Right kidney (tissue), 1 donor: Measurements from ENCODE around the gene LILRA6.
"Not testable (repeated sequence)": the region's sequence is repeated elsewhere in the genome, so short reads cannot be mapped to it uniquely, and the experiment has no call there.

Experiments used
- DNase-seq: peaks from one replicate; pipeline ENCODE4 v3.0.0-alpha.2; 2016

LILRA6 gene

DNA sequence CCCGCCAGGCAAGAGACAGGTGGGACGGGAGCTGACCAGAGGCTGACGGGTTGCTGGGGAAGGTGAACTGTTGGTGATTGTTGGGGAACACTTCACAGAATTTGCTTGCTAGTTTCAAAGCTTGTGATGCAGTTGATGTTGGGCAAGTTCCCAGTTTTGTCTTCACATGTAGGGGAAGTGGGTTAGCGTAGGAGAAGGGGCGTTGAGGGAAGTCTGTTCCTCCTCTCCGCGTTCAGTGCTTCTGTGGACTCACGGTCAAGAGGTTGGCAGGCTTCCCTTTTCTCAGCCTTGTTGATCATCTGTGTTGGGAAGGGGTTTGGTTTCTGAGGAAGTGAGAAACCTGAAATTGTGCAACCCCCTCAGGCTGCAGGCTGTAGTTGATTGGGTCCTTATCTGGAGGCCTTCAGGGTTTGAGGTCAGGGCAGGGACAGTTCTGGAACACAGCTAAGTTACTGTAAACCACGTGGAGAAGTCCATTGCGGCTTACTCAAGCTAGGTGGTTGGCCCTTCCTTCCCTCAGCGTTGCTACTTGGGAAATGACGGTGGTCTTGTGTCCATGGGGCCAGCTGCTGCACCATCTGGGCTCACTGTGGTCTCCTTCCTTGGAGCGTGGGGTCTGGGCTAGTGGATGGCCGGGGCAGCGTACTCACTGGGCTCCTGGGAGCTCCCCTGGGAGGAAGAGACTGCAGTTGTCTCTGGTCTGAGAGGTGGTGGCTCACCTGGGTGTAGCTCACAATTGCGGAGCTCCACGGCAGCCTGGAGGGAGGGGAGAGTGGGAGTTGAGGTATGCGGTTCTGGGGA, 34.4 kb downstream of the LILRA6 start:
- no peak for DNase-seq

DNA sequence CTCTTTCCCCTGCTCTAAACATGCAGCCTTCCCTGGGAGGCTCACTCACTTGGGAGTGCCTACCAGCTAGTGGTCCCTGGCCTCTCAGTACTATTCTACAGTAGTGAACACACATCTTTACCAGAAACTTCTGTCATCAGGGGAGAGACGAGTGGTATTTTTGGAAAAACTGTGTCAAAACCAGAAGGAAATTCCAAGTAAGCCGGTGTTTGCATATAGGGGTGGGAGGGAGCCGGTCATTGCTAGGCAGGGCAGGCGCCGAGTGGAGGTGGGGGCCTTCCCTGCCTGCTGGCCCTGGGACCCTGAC, 35.0 kb downstream of the LILRA6 start:
- no peak for DNase-seq

DNA sequence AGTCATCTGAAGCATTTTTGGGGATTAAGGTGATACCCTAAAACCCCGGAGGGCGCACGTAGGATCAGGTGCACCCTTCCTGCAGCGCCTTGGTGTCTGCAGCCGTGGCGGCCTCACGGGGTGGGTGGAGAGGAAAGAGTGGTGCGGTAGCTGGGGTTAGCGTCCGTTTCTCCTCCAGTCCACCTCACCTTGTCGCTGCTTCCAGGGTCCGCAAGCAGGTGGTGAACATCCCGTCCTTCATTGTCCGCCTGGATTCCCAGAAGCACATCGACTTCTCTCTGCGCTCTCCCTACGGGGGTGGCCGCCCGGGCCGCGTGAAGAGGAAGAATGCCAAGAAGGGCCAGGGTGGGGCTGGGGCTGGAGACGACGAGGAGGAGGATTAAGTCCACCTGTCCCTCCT, 35.4 kb downstream of the LILRA6 start:
- not testable (repeated sequence) for DNase-seq

DNA sequence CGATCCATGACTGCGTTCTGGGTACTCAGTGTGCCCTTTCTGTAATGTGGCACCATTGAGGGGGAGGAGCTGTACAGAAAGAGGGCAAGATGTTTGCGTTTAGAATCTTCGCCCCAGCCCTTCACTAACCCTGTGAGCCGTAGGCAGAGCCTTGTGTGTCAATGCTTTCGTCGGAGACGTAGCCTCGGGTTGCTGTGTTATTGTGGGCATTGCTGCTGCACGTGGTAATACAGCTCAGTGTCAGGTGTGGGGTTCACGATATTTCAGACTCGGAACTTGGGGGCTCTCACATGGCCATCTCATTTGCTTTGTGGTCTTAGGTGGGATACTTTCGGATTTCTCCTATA, 35.8 kb downstream of the LILRA6 start:
- no peak for DNase-seq

DNA sequence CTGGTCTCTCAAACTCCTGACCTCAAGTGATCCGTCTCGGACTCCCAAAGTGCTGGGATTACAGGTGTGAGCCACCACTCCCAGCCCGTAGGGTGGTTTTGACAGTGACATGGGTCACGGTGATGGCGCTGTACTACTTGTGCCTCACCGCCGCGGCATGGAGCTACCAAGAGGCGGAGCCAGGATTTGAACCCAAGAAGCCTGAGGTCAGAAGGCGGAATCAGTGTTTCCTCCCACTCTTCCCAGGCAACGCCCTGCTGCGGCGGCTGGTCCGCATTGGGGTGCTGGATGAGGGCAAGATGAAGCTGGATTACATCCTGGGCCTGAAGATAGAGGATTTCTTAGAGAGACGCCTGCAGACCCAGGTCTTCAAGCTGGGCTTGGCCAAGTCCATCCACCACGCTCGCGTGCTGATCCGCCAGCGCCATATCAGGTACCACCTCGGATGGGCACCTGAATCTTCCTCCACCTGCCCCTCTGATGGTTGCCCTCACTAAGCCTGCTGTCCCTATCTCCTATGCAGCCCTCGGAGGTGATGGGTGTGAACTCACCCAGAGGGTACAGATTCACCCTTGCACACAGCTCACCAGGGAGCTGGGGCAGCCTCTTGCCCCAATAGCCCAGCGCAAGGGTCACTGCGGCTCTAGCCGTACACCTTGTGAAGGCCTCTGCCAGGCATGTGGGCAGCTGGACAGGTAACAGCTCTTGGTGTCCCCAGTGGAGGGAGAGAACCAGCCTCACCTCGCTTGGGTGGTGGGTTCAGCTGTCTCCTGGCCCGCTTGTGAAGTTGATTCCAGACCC, 36.4 kb downstream of the LILRA6 start:
- DNase-seq: no peak

DNA sequence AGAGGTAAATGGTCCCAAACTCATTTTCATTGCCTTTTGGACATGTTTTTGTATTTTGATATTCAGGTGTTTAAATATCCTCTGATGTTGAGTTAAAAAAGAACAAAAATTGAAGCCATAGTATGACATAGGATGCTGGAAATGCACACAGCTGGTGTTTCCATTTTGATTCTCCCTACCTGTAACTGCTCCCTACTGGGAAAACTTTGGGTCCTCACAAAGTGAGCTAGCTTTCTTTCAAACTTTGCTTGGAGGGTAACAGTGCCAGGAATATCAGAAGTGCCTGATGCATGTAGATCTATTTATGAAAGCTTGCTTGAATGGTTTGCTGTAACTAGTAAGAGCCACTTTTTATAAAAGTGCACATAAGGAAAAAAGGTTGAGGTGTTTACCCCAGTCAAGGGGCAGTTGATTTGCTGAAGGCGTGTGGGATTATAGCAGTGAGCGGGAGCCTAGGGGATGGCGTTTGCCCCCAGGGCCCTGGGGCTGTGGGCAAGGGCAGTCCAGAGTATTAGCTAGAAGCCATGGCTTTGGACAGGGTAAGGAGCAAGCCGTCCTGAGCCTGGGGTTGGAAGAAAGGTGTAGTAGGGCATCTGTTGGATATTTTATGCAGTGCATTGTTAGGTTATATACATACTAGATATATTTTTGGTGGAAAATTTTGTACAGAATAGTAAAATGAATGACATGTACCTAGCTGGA, 37.7 kb downstream of the LILRA6 start:
- DNase-seq: no peak

DNA sequence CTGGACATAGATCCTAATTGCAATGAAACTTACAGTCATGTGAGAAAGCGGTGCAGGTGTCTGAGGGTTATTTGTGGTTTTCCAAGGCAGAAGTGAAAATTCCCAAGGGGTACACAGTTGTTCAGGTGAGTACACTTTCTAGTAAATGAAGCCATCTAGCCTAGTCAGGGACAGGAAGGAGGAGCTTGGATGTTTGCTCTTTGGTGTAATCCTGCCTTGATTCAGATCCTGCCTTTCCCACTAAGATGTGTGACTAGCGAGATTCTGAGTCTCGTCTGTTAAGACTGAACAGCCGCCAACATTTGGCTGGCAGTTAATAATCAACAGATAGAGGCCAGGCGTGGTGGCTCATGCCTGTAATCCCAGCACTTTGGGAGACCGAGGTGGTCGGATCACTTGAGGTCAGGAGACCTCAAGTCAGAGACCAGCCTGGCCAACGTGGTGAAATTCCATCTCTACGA, 39.4 kb downstream of the LILRA6 start:
- DNase-seq: no peak

DNA sequence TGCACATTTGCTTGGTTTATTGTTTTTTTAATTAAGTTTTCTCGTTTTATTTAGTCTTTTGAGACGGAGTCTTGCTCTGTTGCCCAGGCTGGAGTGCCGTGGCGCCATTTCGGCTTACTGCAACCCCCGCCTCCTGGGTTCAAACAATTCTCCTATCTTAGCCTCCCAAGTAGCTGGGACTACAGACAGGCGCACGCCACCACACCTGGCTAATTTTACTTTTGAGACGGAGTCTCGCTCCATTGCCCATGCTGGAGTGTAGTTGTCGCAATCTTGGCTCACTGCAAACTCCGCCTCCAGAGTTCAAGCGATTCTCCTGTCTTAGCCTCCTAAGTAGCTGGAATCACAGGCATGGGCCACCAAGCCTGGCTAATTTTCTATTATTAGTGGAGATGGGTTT, 40.6 kb downstream of the LILRA6 start:
- no peak for DNase-seq

DNA sequence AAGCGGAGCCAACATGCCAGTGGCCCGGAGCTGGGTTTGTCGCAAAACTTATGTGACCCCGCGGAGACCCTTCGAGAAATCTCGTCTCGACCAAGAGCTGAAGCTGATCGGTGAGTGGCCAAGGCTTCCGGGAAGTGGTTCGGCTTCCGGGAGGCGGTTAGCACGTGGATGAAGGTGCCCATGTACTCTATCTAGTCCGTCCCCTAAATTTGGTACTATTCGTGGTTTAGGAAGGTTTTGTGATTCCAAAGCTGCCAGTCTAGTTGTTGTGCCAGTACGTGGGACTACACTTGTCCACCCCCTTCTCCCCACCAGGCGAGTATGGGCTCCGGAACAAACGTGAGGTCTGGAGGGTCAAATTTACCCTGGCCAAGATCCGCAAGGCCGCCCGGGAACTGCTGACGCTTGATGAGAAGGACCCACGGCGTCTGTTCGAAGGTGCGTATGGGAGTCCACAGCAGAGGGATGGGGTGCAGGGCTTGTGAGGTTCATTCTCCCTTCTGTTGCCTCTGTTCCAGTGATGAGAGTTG, 41.4 kb downstream of the LILRA6 start:
- DNase-seq: no peak

DNA sequence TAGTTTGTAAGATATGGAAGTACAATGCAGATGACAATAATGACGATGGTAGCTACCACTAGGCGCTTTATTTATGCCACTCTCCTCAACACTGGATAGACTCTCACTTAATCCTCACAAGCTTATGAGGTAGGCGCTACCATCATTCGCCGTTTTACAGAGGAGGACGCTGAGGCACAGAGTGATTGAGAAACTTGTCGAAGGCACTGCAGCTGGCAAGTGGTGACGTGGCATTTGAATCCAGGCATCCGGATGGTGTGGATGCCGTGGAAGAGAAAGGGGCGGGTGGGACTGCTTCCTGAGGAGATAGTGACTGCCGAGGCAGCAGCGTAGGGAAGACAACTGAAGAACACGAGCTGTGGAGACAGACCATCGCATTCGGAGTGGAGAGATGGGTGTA, 43.2 kb downstream of the LILRA6 start:
- no peak for DNase-seq

DNA sequence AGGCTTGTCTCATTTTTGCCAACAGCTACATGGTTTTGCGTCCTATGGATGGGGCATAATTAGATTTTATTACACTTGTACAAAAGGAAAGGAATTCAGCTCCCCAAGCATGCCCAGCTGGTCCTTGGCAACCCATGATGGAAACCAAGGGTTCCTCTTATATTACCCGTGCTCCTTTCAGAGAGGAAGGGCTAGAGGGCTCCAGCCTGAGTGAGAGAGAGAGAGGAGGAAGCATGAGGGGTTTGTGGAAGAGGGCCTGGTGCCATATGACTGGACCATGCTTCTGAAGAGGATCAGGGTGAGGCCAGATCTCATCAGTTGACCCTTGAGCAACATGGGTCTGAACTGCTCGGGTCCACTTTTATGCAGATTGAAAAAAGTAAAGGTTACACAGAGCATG, 45.5 kb downstream of the LILRA6 start:
- no peak for DNase-seq

DNA sequence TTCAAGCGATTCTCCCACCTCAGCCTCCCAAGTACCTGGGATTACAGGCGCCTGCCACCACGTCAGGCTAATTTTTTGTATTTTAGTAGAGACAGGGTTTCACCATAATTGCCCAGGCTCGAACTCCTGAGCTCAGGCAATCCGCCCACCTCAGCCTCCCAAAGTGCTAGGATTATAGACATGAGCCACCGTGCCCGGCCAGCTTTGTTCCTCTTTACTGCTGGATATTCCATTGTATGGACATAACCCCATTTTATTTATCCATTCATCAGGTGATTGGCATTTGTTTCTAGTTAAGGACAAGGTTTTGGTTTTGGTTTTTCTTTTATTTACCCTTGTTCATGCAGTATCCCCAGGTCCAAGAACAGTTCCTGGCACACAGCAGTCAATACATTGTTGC, 46.1 kb downstream of the LILRA6 start:
- DNase-seq: no peak

DNA sequence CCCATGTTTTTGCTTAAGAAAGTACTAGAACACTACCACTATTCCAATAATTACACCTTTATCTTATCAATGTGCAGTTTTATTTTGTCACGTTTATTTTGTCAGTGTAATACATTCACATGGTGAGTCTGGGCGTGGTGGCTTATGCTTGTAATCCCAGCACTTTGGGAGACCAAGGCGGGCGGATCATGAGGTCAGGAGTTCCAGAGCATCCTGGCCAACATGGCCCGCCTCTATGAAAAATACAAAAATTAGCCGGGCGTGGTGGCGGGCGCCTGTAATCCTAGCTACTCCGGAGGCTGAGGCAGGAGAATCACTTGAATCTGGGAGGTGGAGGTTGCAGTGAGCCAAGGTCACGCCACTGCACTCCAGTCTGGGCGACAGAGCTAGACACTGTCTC, 48.1 kb downstream of the LILRA6 start:
- not testable (repeated sequence) for DNase-seq

DNA sequence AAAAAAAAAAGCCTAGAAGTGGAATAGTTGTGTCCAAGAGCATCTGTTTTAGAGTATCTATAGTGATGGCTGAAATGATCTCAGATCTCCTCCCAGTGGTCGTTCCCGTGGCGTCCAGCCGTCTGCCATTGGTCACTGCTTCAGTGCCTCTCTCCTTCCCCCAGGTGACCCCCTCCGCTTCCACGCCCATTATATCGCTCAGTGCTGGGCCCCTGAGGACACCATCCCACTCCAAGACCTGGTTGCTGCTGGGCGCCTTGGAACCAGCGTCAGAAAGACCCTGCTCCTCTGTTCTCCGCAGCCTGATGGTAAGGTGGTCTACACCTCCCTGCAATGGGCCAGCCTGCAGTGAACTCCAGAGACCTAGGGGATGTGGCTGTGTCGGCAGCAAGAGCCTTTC, 49.6 kb downstream of the LILRA6 start:
- no peak for DNase-seq

DNA sequence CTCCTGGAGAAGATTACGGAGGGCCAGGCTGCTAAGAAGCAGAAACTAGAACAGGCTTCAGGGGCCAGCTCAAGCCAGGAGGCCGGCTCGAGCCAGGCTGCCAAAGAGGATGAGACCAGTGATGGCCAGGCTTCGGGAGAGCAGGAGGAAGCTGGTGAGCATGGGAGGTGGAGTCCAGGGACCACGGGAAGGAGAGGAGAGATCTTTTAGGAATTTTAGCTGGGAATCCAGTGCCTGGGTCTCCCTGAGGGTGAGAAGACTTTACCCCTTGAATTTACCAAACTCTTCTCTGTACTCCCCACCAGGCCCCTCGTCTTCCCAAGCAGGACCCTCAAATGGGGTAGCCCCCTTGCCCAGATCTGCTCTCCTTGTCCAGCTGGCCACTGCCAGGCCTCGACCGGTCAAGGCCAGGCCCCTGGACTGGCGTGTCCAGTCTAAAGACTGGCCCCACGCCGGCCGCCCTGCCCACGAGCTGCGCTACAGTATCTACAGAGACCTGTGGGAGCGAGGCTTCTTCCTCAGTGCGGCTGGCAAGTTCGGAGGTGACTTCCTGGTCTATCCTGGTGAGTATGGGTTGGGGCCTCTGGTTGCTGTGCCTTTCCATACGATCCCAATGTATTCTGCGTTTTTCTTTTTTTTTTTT, 50.7 kb downstream of the LILRA6 start:
- DNase-seq: no peak

DNA sequence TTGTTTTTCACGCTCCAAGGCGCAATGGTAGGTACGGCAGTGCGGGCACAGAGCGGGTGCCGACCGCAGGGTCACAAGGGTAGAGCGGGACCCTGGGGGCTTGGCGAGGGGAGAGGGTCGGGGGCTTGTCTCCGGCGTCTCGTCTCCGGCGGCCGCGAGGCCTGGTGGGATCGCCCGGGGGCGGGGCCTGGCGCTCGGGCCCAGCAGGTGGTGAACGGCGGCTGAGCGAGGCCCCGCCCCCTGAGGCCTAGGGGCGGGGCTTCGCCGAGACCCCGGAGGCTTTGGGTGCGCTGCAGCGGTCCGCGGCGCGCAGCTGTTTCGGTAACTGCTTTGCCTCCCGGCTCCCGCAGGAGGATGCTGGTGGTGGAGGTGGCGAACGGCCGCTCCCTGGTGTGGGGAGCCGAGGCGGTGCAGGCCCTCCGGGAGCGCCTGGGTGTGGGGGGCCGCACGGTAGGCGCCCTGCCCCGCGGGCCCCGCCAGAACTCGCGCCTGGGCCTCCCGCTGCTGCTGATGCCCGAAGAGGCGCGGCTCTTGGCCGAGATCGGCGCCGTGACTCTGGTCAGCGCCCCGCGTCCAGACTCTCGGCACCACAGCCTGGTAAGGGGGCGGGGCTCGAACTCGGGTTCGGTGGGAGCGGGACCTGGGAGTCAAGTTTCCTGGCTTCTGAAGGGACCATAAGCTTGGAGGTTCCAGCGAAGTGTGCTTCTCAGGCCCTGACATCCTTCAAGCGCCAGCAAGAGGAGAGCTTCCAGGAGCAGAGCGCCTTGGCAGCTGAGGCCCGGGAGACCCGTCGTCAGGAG, 51.4 kb downstream of the LILRA6 start, which contains the start of gene TSEN34:
Gene TSEN34 (plus strand): TSS at position 298 of the 800 bp plus-strand sequence. CDS start 57 bp downstream, at position 355.
- DNase-seq: peak; percentile 98

DNA sequence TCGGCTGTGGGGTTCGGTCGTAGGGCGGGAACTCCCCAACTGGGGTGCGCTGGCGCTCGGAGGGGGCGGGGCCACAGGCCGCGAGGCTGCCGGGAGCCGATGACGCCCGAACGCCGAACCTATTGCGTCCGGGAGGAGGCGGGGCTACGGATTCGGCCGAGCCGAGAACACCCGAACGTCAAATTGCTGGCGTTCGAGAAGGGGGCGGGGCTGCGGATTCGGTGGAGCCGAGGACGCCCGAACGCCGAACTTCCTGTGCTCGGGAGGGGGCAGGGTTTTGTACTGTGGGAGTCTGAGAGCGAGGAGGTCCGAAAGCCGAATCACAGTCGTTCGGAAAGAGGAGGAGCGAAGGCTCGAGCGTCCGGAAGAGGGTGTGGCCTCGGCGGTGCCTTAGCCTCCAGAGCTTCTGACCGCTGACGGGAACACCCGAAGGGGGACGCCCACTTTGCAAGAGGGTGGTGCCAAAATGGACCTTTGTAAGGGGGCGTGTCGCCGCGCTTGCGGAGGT, 52.0 kb downstream of the LILRA6 start:
- DNase-seq: peak; percentile 99

DNA sequence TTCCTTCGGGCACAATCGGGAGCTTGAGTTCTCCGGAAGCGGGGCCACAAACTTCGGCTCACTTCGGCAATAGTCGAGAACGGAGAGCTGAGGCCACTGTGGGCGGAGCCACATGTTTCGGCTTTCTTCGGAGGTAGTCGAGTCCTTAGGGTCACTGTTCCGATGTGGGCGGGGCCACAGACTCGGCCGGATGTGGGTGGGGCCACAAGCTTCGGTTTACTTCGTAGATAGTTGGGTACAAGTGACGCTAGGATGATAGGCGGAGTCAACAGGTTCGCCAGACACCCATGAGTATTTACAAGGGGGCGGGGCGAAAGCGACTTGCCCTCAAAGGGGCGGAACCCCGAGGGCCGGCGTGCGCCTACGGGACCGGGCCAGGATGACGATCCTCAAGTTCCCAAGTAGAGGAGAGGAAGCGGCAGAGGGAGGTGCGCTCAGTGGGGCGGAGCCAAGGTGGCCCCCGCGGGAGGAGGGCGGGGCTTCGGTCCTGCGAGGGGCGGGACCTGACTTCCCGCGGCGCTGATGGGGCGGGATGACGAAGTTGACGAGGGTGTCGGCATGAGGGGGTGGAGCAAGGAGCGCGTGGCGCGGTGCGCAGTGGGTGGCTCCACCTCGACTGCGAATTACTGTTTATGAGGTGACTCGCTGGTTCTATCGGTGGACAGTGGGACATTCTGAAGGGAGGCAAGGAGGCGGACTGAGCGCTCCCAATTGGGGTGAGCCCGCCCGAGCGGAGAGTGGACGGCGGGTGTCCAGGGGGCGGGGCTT, 52.7 kb downstream of the LILRA6 start:
- DNase-seq: peak; percentile 100

DNA sequence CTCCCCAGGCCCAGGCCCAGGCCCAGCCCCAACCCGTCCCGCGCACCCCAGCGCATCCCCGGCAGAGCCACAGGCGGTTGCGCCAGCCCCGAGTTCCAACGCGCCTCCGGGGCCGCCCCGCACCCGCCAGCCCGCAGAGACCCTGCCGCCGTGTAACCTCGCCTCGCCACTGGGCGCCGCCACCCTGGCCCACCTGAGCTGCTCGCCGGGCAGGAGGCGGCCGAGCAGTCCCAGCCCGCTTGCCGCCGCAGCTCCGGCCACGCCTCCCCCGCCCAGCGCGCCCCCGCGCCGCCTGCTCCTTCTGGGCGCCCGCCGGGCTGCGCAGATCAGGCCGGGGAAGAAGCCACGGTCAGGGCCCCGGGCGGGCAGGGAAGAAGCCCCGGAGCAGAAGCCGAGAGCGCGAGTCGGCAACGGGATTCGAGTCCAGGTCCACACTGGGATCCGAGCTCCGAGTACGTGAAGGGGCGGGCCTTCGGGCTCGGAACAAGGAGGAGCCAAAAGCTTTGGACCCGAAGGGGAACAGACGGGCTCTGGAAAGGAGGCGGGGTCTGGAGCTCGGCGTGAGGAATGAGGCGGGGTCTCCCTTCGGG, 53.4 kb downstream of the LILRA6 start, which contains the start of gene MBOAT7:
Gene MBOAT7 (minus strand): TSS at position 436 of the 590 bp plus-strand sequence. CDS start 1,072 bp downstream, outside the sequence.
- DNase-seq: peak; percentile 99
